GM13977 (cell line): Measurements from ENCODE around the gene ZNRF2.

ENCODE experiments used
- DNase-seq: peaks from one replicate; pipeline ENCODE4 v3.0.0; 2012; ENCODE audit warnings: low spot score
- CTCF ChIP-seq: IDR thresholded peaks from 2 replicates; pipeline ENCODE4 v1.5.1; 2012; ENCODE audit warnings: mild to moderate bottlenecking, control low read depth; ENCODE audit not compliant: insufficient read depth; ENCODE audit errors: extremely low read depth, missing control alignments
- in situ Hi-C: fragments of 300-500 bp; cut with MboI; formaldehyde crosslinking; loops from one replicate; pipeline ENCODE4 v1.12.0; 2022; ENCODE audit warnings: low sequenced_read_pairs, low pct_unique_long_range_greater_than_20kb, mixed read lengths, inconsistent platforms; ENCODE audit not compliant: unreplicated experiment

The ZNRF2 gene

GRCh38 chr7:30284298-30285066 lies at the start of gene ZNRF2:
Gene ZNRF2 (plus strand): TSS chr7:30284597. CDS start chr7:30285358, 761 bp downstream.
- in situ Hi-C loops: no loop called here
- TF ChIP-seq CTCF: peak; percentile 63
- DNase-seq: peak; percentile 96

- no peak for DNase-seq
- TF ChIP-seq CTCF: no peak
- in situ Hi-C loops: no loop called here
Observed at GRCh38 chr7:30237271-30237695, 47.1 kb upstream of the ZNRF2 start.

GRCh38 chr7:30238721-30239441 lies 45.5 kb upstream of the ZNRF2 start:
- in situ Hi-C loops: no loop called here
- TF ChIP-seq CTCF: no peak

GRCh38 chr7:30240106-30240800 lies 44.1 kb upstream of the ZNRF2 start:
- no peak for DNase-seq
- no peak for TF ChIP-seq CTCF
- in situ Hi-C loops: no loop called here

More at GRCh38 chr7:30238721-30239441, 45.5 kb upstream of the ZNRF2 start:
- DNase-seq: peak; percentile 48

GRCh38 chr7:30241767-30242166 lies 42.6 kb upstream of the ZNRF2 start:
- no peak for DNase-seq
- in situ Hi-C loops: no loop called here
- TF ChIP-seq CTCF: no peak

GRCh38 chr7:30244340-30244739 lies 40.1 kb upstream of the ZNRF2 start:
- no peak for DNase-seq
- in situ Hi-C loops: no loop called here

More at GRCh38 chr7:30244340-30244739, 40.1 kb upstream of the ZNRF2 start:
- no peak for TF ChIP-seq CTCF
